Tibial nerve (tissue), 4 donors: ENCODE measurements around the gene LMOD3. TPM values are rescaled to one million over a fixed set of nuclear protein-coding genes. Genes with fewer than 3 reads are reported as not detected.

Experiments used
- DNase-seq, 2 donors: peaks; one replicate each; pipeline ENCODE4 v3.0.0-alpha.2; 2019; ENCODE audit warnings: low spot score in 2 of 2
- H3K27ac ChIP-seq, 4 donors: fragments of 200-600 bp; sonication (generic) in 3 of 4; one replicate each; pipeline ENCODE4 v1.5.1; 2017 to 2019; ENCODE audit warnings: mild to moderate bottlenecking in 1 of 4
- H3K27me3 ChIP-seq, 2 donors: fragments of 200-600 bp; sonication (generic) in 1 of 2; one replicate each; pipeline versions ENCODE4 v1.5.1 to v1.6.0; 2017 to 2019
- H3K36me3 ChIP-seq, 3 donors: fragments of 200-600 bp; sonication (generic); one replicate each; pipeline ENCODE4 v1.5.1; 2018 to 2019
- H3K4me1 ChIP-seq, 4 donors: fragments of 200-600 bp; sonication (generic) in 3 of 4; one replicate each; pipeline ENCODE4 v1.5.1; 2017 to 2019
- H3K4me3 ChIP-seq, 4 donors: fragments of 200-600 bp; sonication (generic) in 3 of 4; one replicate each; pipeline ENCODE4 v1.5.1; 2017 to 2019; ENCODE audit warnings: mild to moderate bottlenecking in 1 of 4, moderate library complexity in 1 of 4
- H3K9me3 ChIP-seq, 4 donors: fragments of 200-600 bp; sonication (generic) in 3 of 4; one replicate each; pipeline ENCODE4 v1.5.1; 2017 to 2019
- CTCF ChIP-seq, 5 experiments: fragments of 200-600 bp in 3 of 5; fragments of 450-650 bp in 2 of 5; sonication (generic) in 3 of 5; IDR thresholded peaks; one replicate each; pipeline ENCODE4 v1.5.1; 2016 to 2019; ENCODE audit warnings: antibody characterized with exemption in 5 of 5, mild to moderate bottlenecking in 3 of 5, moderate library complexity in 2 of 5
- EP300 ChIP-seq, 2 donors: sonication (generic); formaldehyde crosslinking; IDR thresholded peaks; one replicate each; pipeline ENCODE4 v1.6.1; 2017; ENCODE audit warnings: antibody characterized with exemption in 2 of 2, mild to moderate bottlenecking in 1 of 2
- POLR2A ChIP-seq, 2 donors: fragments of 450-650 bp; IDR thresholded peaks; one replicate each; pipeline ENCODE4 v1.6.1; 2017; ENCODE audit warnings: antibody characterized with exemption in 2 of 2, mild to moderate bottlenecking in 2 of 2, moderate library complexity in 2 of 2
- WGBS, 2 donors: methylation state at CpG; one replicate each; pipeline ENCODE4 v1.1.5; 2018; 5-methylcytosine and 5-hydroxymethylcytosine counted together
- total RNA-seq, 4 donors: library from RNA; depleted of rRNA; stranded (reverse); fragments of >200 nt; gene quantifications; one replicate each; pipeline ENCODE4 v1.1.0, GENCODE V29; 2016

Gene LMOD3
- total RNA-seq, 4 donors from 2014 or later = not detected

GRCh38 chr3:69079269-69080159, 42.9 kb downstream of the LMOD3 start:
- TF ChIP-seq POLR2A (IDR thresholded peaks at IDR 0.05) (no peak), EP300 (IDR thresholded peaks at IDR 0.05) (no peak), CTCF (IDR thresholded peaks at IDR 0.05) (no peak)
- no peak for DNase-seq
- H3K36me3 ChIP-seq = peaks cover 0 to 20% (median 0%) of the 10 kb centered on the region in 3 donors
- WGBS, 2 donors = 2 to 4% methylated on average over 22 to 26 of the region's 29 CpGs
- peak overlapping the region; percentile 76 to 97 (median 93) for H3K27ac ChIP-seq
- no peaks in the 10 kb centered on the region for H3K9me3 ChIP-seq
- peaks cover 0 to 66% (median 51%) of the 10 kb centered on the region in 4 donors for H3K4me1 ChIP-seq
- peak overlapping the region; percentile 74 to 96 (median 83) for H3K4me3 ChIP-seq
- H3K27me3 ChIP-seq = no peaks in the 10 kb centered on the region

GRCh38 chr3:69072928-69073327, 49.5 kb downstream of the LMOD3 start:
- H3K27ac ChIP-seq = no peak overlapping the region
- H3K4me1 ChIP-seq = peaks cover 0 to 15% (median 2%) of the 10 kb centered on the region in 4 donors
- no peaks in the 10 kb centered on the region for H3K9me3 ChIP-seq
- H3K27me3 ChIP-seq = no peaks in the 10 kb centered on the region
- H3K4me3 ChIP-seq = no peak overlapping the region
- TF ChIP-seq POLR2A (IDR thresholded peaks at IDR 0.05) (no peak), EP300 (IDR thresholded peaks at IDR 0.05) (no peak), CTCF (IDR thresholded peaks at IDR 0.05) (no peak)
- WGBS, 2 donors = 94 to 95% methylated on average over 3 of the region's 3 CpGs
- H3K36me3 ChIP-seq = peaks cover 0 to 59% (median 0%) of the 10 kb centered on the region in 3 donors
- no peak for DNase-seq

- Histone ChIP-seq H3K27ac (no peak overlapping the region), H3K4me3 (no peak overlapping the region), H3K27me3 (no peaks in the 10 kb centered on the region), H3K9me3 (no peaks in the 10 kb centered on the region), H3K36me3 (peaks cover 3 to 60% (median 17%) of the 10 kb centered on the region in 3 donors), H3K4me1 (no peaks in the 10 kb centered on the region)
- 63 to 67% methylated on average over 4 of the region's 4 CpGs for WGBS, 2 donors
- TF ChIP-seq POLR2A (IDR thresholded peaks at IDR 0.05) (no peak), CTCF (IDR thresholded peaks at IDR 0.05) (no peak), EP300 (IDR thresholded peaks at IDR 0.05) (no peak)
- DNase-seq = no peak
Measured at GRCh38 chr3:69066121-69066520, 56.3 kb downstream of the LMOD3 start.

GRCh38 chr3:69065318-69065964, 57.0 kb downstream of the LMOD3 start:
- no peaks in the 10 kb centered on the region for H3K27me3 ChIP-seq
- TF ChIP-seq POLR2A (IDR thresholded peaks at IDR 0.05) (no peak), EP300 (IDR thresholded peaks at IDR 0.05) (no peak), CTCF (IDR thresholded peaks at IDR 0.05) (no peak)
- WGBS, 2 donors = 88 to 96% methylated on average over 6 of the region's 6 CpGs
- no peak overlapping the region for H3K4me3 ChIP-seq
- peaks cover 6 to 60% (median 22%) of the 10 kb centered on the region in 3 donors for H3K36me3 ChIP-seq
- no peak for DNase-seq
- no peaks in the 10 kb centered on the region for H3K4me1 ChIP-seq
- H3K27ac ChIP-seq = no peak overlapping the region
- H3K9me3 ChIP-seq = no peaks in the 10 kb centered on the region

GRCh38 chr3:69063636-69064035, 58.8 kb downstream of the LMOD3 start:
- TF ChIP-seq EP300 (IDR thresholded peaks at IDR 0.05) (no peak), POLR2A (IDR thresholded peaks at IDR 0.05) (no peak), CTCF (IDR thresholded peaks at IDR 0.05) (no peak)
- peaks cover 6 to 65% (median 22%) of the 10 kb centered on the region in 3 donors for H3K36me3 ChIP-seq

More at GRCh38 chr3:69063636-69064035, 58.8 kb downstream of the LMOD3 start:
- no peaks in the 10 kb centered on the region for H3K9me3 ChIP-seq
- no peak overlapping the region for H3K4me3 ChIP-seq
- no peak overlapping the region for H3K27ac ChIP-seq
- 78 to 81% methylated on average over 2 of the region's 2 CpGs for WGBS, 2 donors
- H3K4me1 ChIP-seq = no peaks in the 10 kb centered on the region
- DNase-seq = no peak
- no peaks in the 10 kb centered on the region for H3K27me3 ChIP-seq
